Trophoblast cell (in vitro differentiated cells and primary cell): Measurements from ENCODE around the gene LCE6A. TPM values are rescaled to one million over a fixed set of nuclear protein-coding genes. Genes with fewer than 3 reads are reported as not detected.

Experiments
- DNase-seq, 2 donors: peaks; one replicate each; pipeline ENCODE4 v3.0.0-alpha.2; 2016
- H2AFZ ChIP-seq: 2 replicates; pipeline ENCODE4 v1.6.1; 2013; ENCODE audit warnings: low read length, moderate library complexity, mild to moderate bottlenecking; ENCODE audit not compliant: insufficient read depth, poor library complexity
- H2AK5ac ChIP-seq: 2 replicates; pipeline ENCODE4 v1.6.1; 2013; ENCODE audit warnings: mild to moderate bottlenecking, low read length
- H2BK120ac ChIP-seq: 2 replicates; pipeline ENCODE4 v1.6.1; 2013; ENCODE audit warnings: low read length, mild to moderate bottlenecking, moderate library complexity; ENCODE audit not compliant: insufficient read depth, poor library complexity
- H2BK12ac ChIP-seq: 2 replicates; pipeline ENCODE4 v1.6.1; 2013; ENCODE audit warnings: mild to moderate bottlenecking, low read length, moderate library complexity
- H2BK5ac ChIP-seq: 2 replicates; pipeline ENCODE4 v1.6.1; 2013; ENCODE audit warnings: low read length, low read depth, moderate library complexity, mild to moderate bottlenecking; ENCODE audit not compliant: poor library complexity
- H3K14ac ChIP-seq: 2 replicates; pipeline ENCODE4 v1.6.1; 2013; ENCODE audit warnings: mild to moderate bottlenecking, low read length
- H3K18ac ChIP-seq: 2 replicates; pipeline ENCODE4 v1.6.1; 2013; ENCODE audit warnings: mild to moderate bottlenecking, low read length
- H3K23ac ChIP-seq: 2 replicates; pipeline ENCODE4 v1.6.1; 2013; ENCODE audit warnings: low read length
- H3K27ac ChIP-seq: 2 replicates; pipeline ENCODE4 v1.5.1; 2013; ENCODE audit warnings: low read depth, mild to moderate bottlenecking, inconsistent platforms, low read length, moderate library complexity
- H3K27me3 ChIP-seq: 2 replicates; pipeline ENCODE4 v1.6.1; 2013; ENCODE audit warnings: inconsistent platforms, mild to moderate bottlenecking, low read length, moderate library complexity; ENCODE audit not compliant: insufficient read depth
- H3K36me3 ChIP-seq, 2 experiments: 1 replicate in 1 of 2; 2 replicates in 1 of 2; pipeline ENCODE4 v1.6.1; 2013; ENCODE audit warnings: low read length in 2 of 2, mild to moderate bottlenecking in 2 of 2, moderate library complexity in 1 of 2; ENCODE audit not compliant: insufficient read depth in 2 of 2, control insufficient read depth in 1 of 2
- H3K4ac ChIP-seq: 2 replicates; pipeline ENCODE4 v1.6.1; 2013; ENCODE audit warnings: low read depth, mild to moderate bottlenecking, low read length, moderate library complexity
- H3K4me1 ChIP-seq, 2 experiments: 1 replicate in 1 of 2; 2 replicates in 1 of 2; pipeline ENCODE4 v1.6.1; 2013; ENCODE audit warnings: low read length in 2 of 2, mild to moderate bottlenecking in 2 of 2, moderate library complexity in 1 of 2; ENCODE audit not compliant: insufficient read depth in 2 of 2, control insufficient read depth in 1 of 2
- H3K4me2 ChIP-seq: 2 replicates; pipeline ENCODE4 v1.6.1; 2013; ENCODE audit warnings: inconsistent platforms, mild to moderate bottlenecking, low read length, moderate library complexity
- H3K4me3 ChIP-seq: 2 replicates; pipeline ENCODE4 v1.5.1; 2013; ENCODE audit warnings: mild to moderate bottlenecking, low read depth, low read length, inconsistent platforms
- H3K79me1 ChIP-seq: one replicate; pipeline ENCODE4 v1.6.1; 2013; ENCODE audit warnings: low read length
- H3K79me2 ChIP-seq: 2 replicates; pipeline ENCODE4 v1.6.1; 2013; ENCODE audit warnings: low read length, mild to moderate bottlenecking; ENCODE audit not compliant: control insufficient read depth, insufficient read depth, poor library complexity
- H3K9ac ChIP-seq: 2 replicates; pipeline ENCODE4 v1.6.1; 2013; ENCODE audit warnings: mild to moderate bottlenecking, low read length
- H3K9me3 ChIP-seq: 2 replicates; pipeline ENCODE4 v1.6.1; 2013; ENCODE audit warnings: low read depth, mild to moderate bottlenecking, control low read depth, inconsistent platforms, low read length; ENCODE audit not compliant: insufficient read depth
- H4K12ac ChIP-seq: 2 replicates; pipeline ENCODE4 v1.6.1; 2013; ENCODE audit warnings: low read depth, mild to moderate bottlenecking, low read length, moderate library complexity
- H4K8ac ChIP-seq: 2 replicates; pipeline ENCODE4 v1.6.1; 2013; ENCODE audit warnings: low read depth, mild to moderate bottlenecking, low read length, moderate library complexity
- H4K91ac ChIP-seq: one replicate; pipeline ENCODE4 v1.6.1; 2013; ENCODE audit warnings: low read depth, mild to moderate bottlenecking, low read length, moderate library complexity
- WGBS: extraction: QIAGEN DNeasy Blood & Tissue Kit; methylation state at CpG from one replicate; pipeline ENCODE4 v1.1.7; 2013; ENCODE audit warnings: missing lambda C conversion rate; ENCODE audit not compliant: insufficient read length, insufficient coverage; ENCODE audit errors: extremely low coverage; 5-methylcytosine and 5-hydroxymethylcytosine counted together
- polyA plus RNA-seq: library from polyadenylated mRNA; stranded (reverse); fragments of 200-250 nt; gene quantifications from 2 replicates; pipeline ENCODE4 v1.2.3, GENCODE V29; 2013

Gene LCE6A, protein sequence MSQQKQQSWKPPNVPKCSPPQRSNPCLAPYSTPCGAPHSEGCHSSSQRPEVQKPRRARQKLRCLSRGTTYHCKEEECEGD
- polyA plus RNA-seq, result not detected in 2 replicates

GRCh38 chr1:152842556-152842955 is at the start of gene LCE6A:
TSS of gene LCE6A (plus strand) at chr1:152842856. CDS start at chr1:152843521, 665 bp downstream.
- WGBS, result no CpG with 5 or more reads among the region's 3 CpGs
- Histone ChIP-seq H2BK120ac (no peak within 1 kb of the TSS), H2BK5ac (no peak within 1 kb of the TSS), H2AFZ (no peak within 1 kb of the TSS), H3K79me2 (no peaks in the 10 kb centered on the region), H3K4ac (no peak within 1 kb of the TSS), H2BK12ac (no peak within 1 kb of the TSS), H3K36me3 (no peaks in the 10 kb centered on the region), H3K27ac (no peak within 1 kb of the TSS), H3K14ac (no peak within 1 kb of the TSS), H3K18ac (no peak within 1 kb of the TSS), H2AK5ac (no peak within 1 kb of the TSS), H3K79me1 (no peaks in the 10 kb centered on the region), H3K9ac (no peak within 1 kb of the TSS), H3K27me3 (no peaks in the 10 kb centered on the region), H3K4me1 (no peaks in the 10 kb centered on the region), H3K9me3 (peaks cover 11% of the 10 kb centered on the region), H4K12ac (no peak within 1 kb of the TSS), H3K4me2 (no peak within 1 kb of the TSS), H3K4me3 (no peak within 1 kb of the TSS), H4K91ac (no peak within 1 kb of the TSS), H3K23ac (no peak within 1 kb of the TSS), H4K8ac (no peak within 1 kb of the TSS)
- DNase-seq, result no peak

DNA sequence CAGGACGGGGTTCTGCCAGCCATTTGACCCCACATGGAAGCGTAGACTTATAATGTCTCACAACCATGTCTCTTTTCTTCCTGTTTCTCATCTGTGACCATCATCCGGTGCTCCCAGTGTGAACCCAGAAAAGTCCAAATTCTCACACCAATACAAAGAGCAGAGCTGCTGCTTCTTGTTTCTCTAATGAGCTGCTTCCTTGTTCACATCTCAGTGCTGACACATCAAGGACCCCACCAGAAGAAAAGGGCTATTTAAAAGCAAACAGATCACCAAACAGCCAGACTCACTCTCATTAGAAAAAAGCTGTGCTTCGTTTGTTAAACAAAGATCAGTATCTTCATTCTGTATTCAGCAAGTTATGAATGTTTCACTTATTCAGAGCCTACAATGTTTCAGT is 47.0 kb upstream of the LCE6A start:
- H4K12ac ChIP-seq, result no peak overlapping the region
- no peak overlapping the region for H4K91ac ChIP-seq
- no peaks in the 10 kb centered on the region for H3K79me1 ChIP-seq
- no peak overlapping the region for H2AFZ ChIP-seq
- H3K4me1 ChIP-seq, result no peaks in the 10 kb centered on the region
- no peak overlapping the region for H3K27ac ChIP-seq
- no peak for DNase-seq
- no peak overlapping the region for H3K23ac ChIP-seq
- no CpG with 5 or more reads among the region's 4 CpGs for WGBS
- H3K14ac ChIP-seq, result no peak overlapping the region
- no peak overlapping the region for H4K8ac ChIP-seq
- H2BK120ac ChIP-seq, result no peak overlapping the region
- H3K4me3 ChIP-seq, result no peak overlapping the region
- H3K9me3 ChIP-seq, result peaks cover 11% of the 10 kb centered on the region
- H3K27me3 ChIP-seq, result no peaks in the 10 kb centered on the region
- H3K9ac ChIP-seq, result no peak overlapping the region
- H3K36me3 ChIP-seq, result no peaks in the 10 kb centered on the region
- H2BK12ac ChIP-seq, result no peak overlapping the region
- H2BK5ac ChIP-seq, result no peak overlapping the region
- H3K79me2 ChIP-seq, result no peaks in the 10 kb centered on the region
- H3K4me2 ChIP-seq, result no peak overlapping the region
- no peak overlapping the region for H2AK5ac ChIP-seq
- H3K18ac ChIP-seq, result no peak overlapping the region
- no peak overlapping the region for H3K4ac ChIP-seq

DNA sequence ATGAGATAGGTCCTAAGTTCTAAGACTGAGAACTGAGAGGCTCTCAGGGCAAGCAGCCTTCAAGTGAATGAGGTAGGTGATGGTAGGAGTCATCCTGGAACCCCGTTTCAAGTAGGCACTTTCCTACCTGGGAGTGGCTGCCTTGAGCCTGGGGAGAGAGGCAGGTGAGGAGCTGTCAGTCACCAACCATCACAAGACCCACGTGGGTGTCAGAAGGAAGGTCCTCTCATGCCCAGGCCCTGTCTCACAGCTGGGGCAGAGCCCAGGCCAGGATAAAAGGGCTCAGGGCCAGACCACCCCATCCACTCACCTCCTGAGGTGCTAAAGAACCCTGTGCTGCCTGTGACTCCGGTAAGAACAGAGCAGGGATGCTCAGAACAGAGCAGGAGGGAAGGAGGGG is 46.2 kb upstream of the LCE6A start, which contains the start of gene LCE1D:
TSS of gene LCE1D (plus strand) at position 301 of the 400 bp plus-strand sequence. CDS start 1,074 bp downstream, outside the sequence.
- no peak within 1 kb of the TSS for H3K27ac ChIP-seq
- no peaks in the 10 kb centered on the region for H3K79me1 ChIP-seq
- no peaks in the 10 kb centered on the region for H3K36me3 ChIP-seq
- H3K9me3 ChIP-seq, result peaks cover 12% of the 10 kb centered on the region
- H3K14ac ChIP-seq, result no peak within 1 kb of the TSS
- H3K79me2 ChIP-seq, result no peaks in the 10 kb centered on the region
- no peak within 1 kb of the TSS for H2AK5ac ChIP-seq
- no peak for DNase-seq
- H3K4me1 ChIP-seq, result no peaks in the 10 kb centered on the region
- WGBS, result no CpG with 5 or more reads among the region's 3 CpGs
- H3K9ac ChIP-seq, result no peak within 1 kb of the TSS
- no peak within 1 kb of the TSS for H4K91ac ChIP-seq
- H4K8ac ChIP-seq, result no peak within 1 kb of the TSS
- H2BK120ac ChIP-seq, result no peak within 1 kb of the TSS
- no peak within 1 kb of the TSS for H2BK12ac ChIP-seq
- no peak within 1 kb of the TSS for H3K23ac ChIP-seq
- H3K4me3 ChIP-seq, result no peak within 1 kb of the TSS
- no peak within 1 kb of the TSS for H4K12ac ChIP-seq
- H3K27me3 ChIP-seq, result no peaks in the 10 kb centered on the region
- no peak within 1 kb of the TSS for H3K18ac ChIP-seq
- H2BK5ac ChIP-seq, result no peak within 1 kb of the TSS
- no peak within 1 kb of the TSS for H3K4ac ChIP-seq
- H2AFZ ChIP-seq, result no peak within 1 kb of the TSS
- no peak within 1 kb of the TSS for H3K4me2 ChIP-seq

GRCh38 chr1:152801333-152801732 is 41.3 kb upstream of the LCE6A start:
- no peak overlapping the region for H4K12ac ChIP-seq
- H3K9ac ChIP-seq, result no peak overlapping the region
- H3K14ac ChIP-seq, result no peak overlapping the region
- H3K36me3 ChIP-seq, result no peaks in the 10 kb centered on the region
- H2BK12ac ChIP-seq, result no peak overlapping the region
- no peak overlapping the region for H2AFZ ChIP-seq
- no peaks in the 10 kb centered on the region for H3K4me1 ChIP-seq
- no peak for DNase-seq
- no peaks in the 10 kb centered on the region for H3K79me1 ChIP-seq
- H3K4me3 ChIP-seq, result no peak overlapping the region
- H3K27me3 ChIP-seq, result no peaks in the 10 kb centered on the region
- H3K18ac ChIP-seq, result no peak overlapping the region
- H3K27ac ChIP-seq, result no peak overlapping the region
- no peaks in the 10 kb centered on the region for H3K79me2 ChIP-seq
- no peak overlapping the region for H3K4ac ChIP-seq
- H4K8ac ChIP-seq, result no peak overlapping the region
- H3K23ac ChIP-seq, result no peak overlapping the region
- no peak overlapping the region for H3K4me2 ChIP-seq
- WGBS, result no CpG with 5 or more reads among the region's 1 CpG
- no peak overlapping the region for H2BK5ac ChIP-seq
- no peak overlapping the region for H4K91ac ChIP-seq
- peaks cover 23% of the 10 kb centered on the region for H3K9me3 ChIP-seq
- no peak overlapping the region for H2BK120ac ChIP-seq
- no peak overlapping the region for H2AK5ac ChIP-seq
